K562 (cell line): ENCODE measurements around the gene KAZN. TPM values are rescaled to one million over a fixed set of nuclear protein-coding genes. Genes with fewer than 3 reads are reported as not detected.
A peak's percentile ranks its signal among the peaks of the same experiment; 100 is the strongest.

Source experiments
- CBFB ChIP-seq: sonication (generic); formaldehyde crosslinking; IDR thresholded peaks from 2 replicates; pipeline ENCODE4 v1.4.0; 2020; ENCODE audit warnings: mild to moderate bottlenecking, missing genetic modification reagents
- CREM ChIP-seq: IDR thresholded peaks from 2 replicates; pipeline ENCODE4 v1.6.1; 2014; ENCODE audit warnings: antibody characterized with exemption, low read depth
- ELF4 ChIP-seq: fragments of 450-650 bp; formaldehyde crosslinking; IDR thresholded peaks from 2 replicates; pipeline ENCODE4 v1.4.0; 2022; ENCODE audit warnings: missing genetic modification characterization
- FIP1L1 ChIP-seq: fragments of 200-400 bp; formaldehyde crosslinking; IDR thresholded peaks from 2 replicates; pipeline ENCODE4 v1.6.1; 2018; ENCODE audit warnings: mild to moderate bottlenecking, low read depth, low read length; ENCODE audit not compliant: poor library complexity, severe bottlenecking
- FUS ChIP-seq: fragments of 200-400 bp; formaldehyde crosslinking; optimal IDR thresholded peaks from 2 replicates; pipeline ENCODE3; 2017; ENCODE audit warnings: low read depth, low read length
- GATA2 ChIP-seq: sonication (generic); formaldehyde crosslinking; IDR thresholded peaks from 2 replicates; pipeline ENCODE4 v1.4.0; 2020; ENCODE audit warnings: mild to moderate bottlenecking, missing genetic modification reagents
- HMG20A ChIP-seq: fragments of 450-650 bp; formaldehyde crosslinking; conservative IDR thresholded peaks from 2 replicates; pipeline ENCODE4 v1.4.0; 2020; ENCODE audit warnings: mild to moderate bottlenecking, mixed read lengths
- KLF16 ChIP-seq: IDR thresholded peaks from 2 replicates; pipeline ENCODE4 v1.6.1; 2016; ENCODE audit warnings: antibody characterized with exemption
- MAX ChIP-seq: sonication (generic); formaldehyde crosslinking; IDR thresholded peaks from 2 replicates; pipeline ENCODE4 v1.9.0; 2022; ENCODE audit warnings: mild to moderate bottlenecking, missing genetic modification reagents
- RAD21 ChIP-seq, 2 experiments: fragments of 250-450 bp in 1 of 2; fragments of 450-650 bp in 1 of 2; sonication (Bioruptor Pico) in 1 of 2; formaldehyde crosslinking in 1 of 2; IDR thresholded peaks in 1 of 2; conservative IDR thresholded peaks in 1 of 2; 2 replicates each; pipeline versions ENCODE4 v1.4.0 to v1.8.0; 2020 to 2022; ENCODE audit warnings: mild to moderate bottlenecking in 2 of 2, moderate library complexity in 1 of 2
- RCOR1 ChIP-seq, 2 experiments: IDR thresholded peaks; 2 replicates each; pipeline ENCODE4 v1.6.1; 2012; ENCODE audit warnings: low read depth in 2 of 2, low read length in 2 of 2, borderline replicate concordance in 1 of 2, improper control_type of control experiment in 1 of 2
- SFPQ ChIP-seq: fragments of 200-400 bp; formaldehyde crosslinking; IDR thresholded peaks from 2 replicates; pipeline ENCODE4 v1.6.1; 2017; ENCODE audit warnings: mild to moderate bottlenecking, low read depth, low read length, moderate library complexity
- SMC3 ChIP-seq: conservative IDR thresholded peaks from 2 replicates; pipeline ENCODE4 v1.6.1; 2011; ENCODE audit warnings: low read depth, low read length, improper control_type of control experiment; ENCODE audit not compliant: insufficient read depth
- THAP7 ChIP-seq: fragments of 250-450 bp; sonication (Bioruptor Pico); IDR thresholded peaks from 2 replicates; pipeline ENCODE4 v1.5.0; 2021
- THRAP3 ChIP-seq: fragments of 450-650 bp; IDR thresholded peaks from 2 replicates; pipeline ENCODE4 v1.6.1; 2016; ENCODE audit warnings: mild to moderate bottlenecking, inconsistent platforms, borderline replicate concordance
- THRB ChIP-seq: fragments of 450-650 bp; formaldehyde crosslinking; conservative IDR thresholded peaks from 2 replicates; pipeline ENCODE4 v1.4.0; 2022; ENCODE audit warnings: mild to moderate bottlenecking, missing genetic modification characterization
- XRCC5 ChIP-seq: fragments of 200-400 bp; formaldehyde crosslinking; IDR thresholded peaks from 2 replicates; pipeline ENCODE4 v1.6.1; 2017; ENCODE audit warnings: low read depth, mild to moderate bottlenecking, low read length
- ZBTB1 ChIP-seq: sonication (generic); formaldehyde crosslinking; IDR thresholded peaks from 2 replicates; pipeline ENCODE4 v1.8.1; 2023; ENCODE audit warnings: missing genetic modification reagents, low read depth, mild to moderate bottlenecking, borderline replicate concordance
- ZKSCAN8 ChIP-seq: fragments of 200-800 bp; sonication (Bioruptor generic); IDR thresholded peaks from 2 replicates; pipeline ENCODE4 v1.6.1; 2016; ENCODE audit warnings: missing genetic modification characterization, missing compliant biosample characterization
- polyA plus RNA-seq, 8 experiments: library from polyadenylated mRNA; depleted of rRNA in 4 of 8; stranded (reverse) in 5 of 8; unstranded in 3 of 8; fragments of >200 nt; fragmentation: Nextera tagmentation in 2 of 8; fragmentation: Illumina TruSeq in 1 of 8; extraction: Ambion mirVana in 2 of 8; extraction: Trizol in 1 of 8; gene quantifications; 2 replicates each; pipeline versions ENCODE4 v1.2.1 to v1.2.3, GENCODE V29; 2011 to 2014; ENCODE audit warnings: inconsistent platforms in 1 of 8, missing spikeins in 1 of 8
- total RNA-seq, 7 experiments: library from RNA; depleted of rRNA in 6 of 7; stranded (reverse); fragments of >200 nt in 6 of 7; fragmentation: Illumina TruSeq in 2 of 7; extraction: Trizol in 2 of 7; gene quantifications; 2 replicates each; pipeline versions ENCODE4 v1.2.1 to v1.2.3, GENCODE V29; 2011 to 2021; ENCODE audit warnings: low replicate concordance in 1 of 7

The KAZN gene
- total and polyA plus RNA-seq, 9 of the 15 experiments (the other 6 are each of a cell fraction or from before 2014, with no cell fraction given): 2.1 to 21.6 (median 5.4) TPM

GRCh38 chr1:15100121-15100879 is 501.8 kb downstream of the KAZN start (continued):
- TF ChIP-seq THRB (CRISPR knock-in tag): 0 out of 2 replicates have a peak, but pooled peaks have one; percentile 27
- TF ChIP-seq SFPQ: no peak
- no peak for TF ChIP-seq FIP1L1
- TF ChIP-seq THRAP3: no peak
- no peak for TF ChIP-seq GATA2 (CRISPR knock-in tag)
- 0 out of 2 replicates have a peak, but pooled peaks have one; percentile 53 for TF ChIP-seq THAP7 (CRISPR knock-in tag)
- peak; percentile 36 for TF ChIP-seq CREM
- TF ChIP-seq XRCC5: peak; percentile 69; the same call in 1 of the 2 replicates
- no peak for TF ChIP-seq FUS
- TF ChIP-seq HMG20A (CRISPR knock-in tag): no peak
- peak; percentile 91 for TF ChIP-seq SMC3
- TF ChIP-seq ELF4 (CRISPR knock-in tag): no peak
- 0 out of 2 replicates have a peak, but pooled peaks have one; percentile 26 for TF ChIP-seq MAX (CRISPR knock-in tag)
- TF ChIP-seq RCOR1 (IDR thresholded peaks at IDR 0.05; ENCODE audit: borderline replicate concordance in 1 of 2, low read depth in 2 of 2, low read length in 2 of 2): peak in 1 of 2 experiments; percentile 63; a peak in 1 of 4 replicates
- TF ChIP-seq KLF16: peak; percentile 13; the same call in 1 of the 2 replicates
- 0 out of 2 replicates have a peak, but pooled peaks have one; percentile 39 for TF ChIP-seq ZBTB1 (CRISPR knock-in tag)
- TF ChIP-seq ZKSCAN8 (CRISPR knock-in tag): peak; percentile 92
- TF ChIP-seq CBFB (CRISPR knock-in tag): no peak
- peak; percentile 81 to 98 for TF ChIP-seq RAD21 (CRISPR knock-in tag; conservative IDR thresholded peaks at IDR 0.05 in 1 of 2, IDR thresholded peaks at IDR 0.05 in 1 of 2)
